Measurements from ENCODE around the gene FRMD3.

Gene FRMD3

DNA sequence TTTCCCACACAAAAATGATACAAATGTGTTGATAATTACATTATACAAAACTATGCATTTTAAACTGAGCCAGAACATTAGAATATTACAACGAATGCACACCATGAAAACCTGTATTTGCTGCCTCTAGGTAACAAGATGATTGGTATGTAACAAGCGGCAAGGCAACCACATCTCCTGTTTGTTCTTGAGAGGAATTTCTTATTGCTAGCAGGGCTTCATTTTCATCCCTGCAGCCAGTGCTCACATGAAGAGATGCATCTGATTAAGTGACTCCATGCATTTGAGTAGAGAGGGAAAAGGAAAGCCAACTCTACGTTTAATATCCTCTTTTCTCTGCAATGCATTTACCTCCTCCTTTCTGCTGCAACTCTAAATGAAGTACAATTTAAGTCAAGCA lies 36.6 kb downstream of the FRMD3 start:
- no peak overlapping the region for H3K4me3 ChIP-seq (IDR thresholded peaks at IDR 0.05; ENCODE audit: insufficient read depth, low read depth, low read length)
- no peak overlapping the region for H3K27ac ChIP-seq
- no peak for TF ChIP-seq CTCF (conservative IDR thresholded peaks at IDR 0.05; ENCODE audit: low read depth, low read length)
- H2AFZ ChIP-seq (ENCODE audit: low read depth): no peak overlapping the region
- no peak overlapping the region for H3K4me2 ChIP-seq
- no peaks in the 10 kb centered on the region for H3K27me3 ChIP-seq (ENCODE audit: insufficient read depth, low read depth)
- H3K9ac ChIP-seq: no peak overlapping the region
- no peaks in the 10 kb centered on the region for H3K79me2 ChIP-seq (ENCODE audit: insufficient read depth, low read depth)
- H4K20me1 ChIP-seq (ENCODE audit: insufficient read depth): no peaks in the 10 kb centered on the region
- no peaks in the 10 kb centered on the region for H3K4me1 ChIP-seq (ENCODE audit: low read depth, poor library complexity, severe bottlenecking)
- no peaks in the 10 kb centered on the region for H3K36me3 ChIP-seq (ENCODE audit: insufficient read depth)

DNA sequence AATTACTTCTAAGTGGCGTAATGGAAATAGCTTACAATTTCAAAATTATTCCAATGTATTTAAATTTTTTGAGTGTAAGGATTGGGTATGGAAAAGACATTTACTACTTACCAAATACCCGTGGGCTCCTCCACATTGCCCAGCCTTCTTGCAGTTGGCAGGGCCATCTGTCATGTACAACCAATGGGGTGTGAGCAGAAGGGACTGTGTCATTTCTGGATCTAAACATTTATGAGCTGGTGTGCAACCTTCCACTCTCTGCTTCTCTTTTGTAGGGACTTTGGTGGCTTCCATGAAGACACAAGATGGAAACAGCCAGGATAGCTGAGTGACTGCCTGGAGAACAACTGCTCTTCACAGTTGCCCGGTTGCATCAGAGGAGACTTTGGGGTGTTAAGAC lies 40.8 kb downstream of the FRMD3 start:
- H3K9ac ChIP-seq: no peak overlapping the region
- no peaks in the 10 kb centered on the region for H3K4me1 ChIP-seq (ENCODE audit: low read depth, poor library complexity, severe bottlenecking)
- H3K27ac ChIP-seq: no peak overlapping the region
- no peaks in the 10 kb centered on the region for H3K36me3 ChIP-seq (ENCODE audit: insufficient read depth)
- H3K4me2 ChIP-seq: no peak overlapping the region
- H2AFZ ChIP-seq (ENCODE audit: low read depth): no peak overlapping the region
- no peaks in the 10 kb centered on the region for H4K20me1 ChIP-seq (ENCODE audit: insufficient read depth)
- no peak for TF ChIP-seq CTCF (conservative IDR thresholded peaks at IDR 0.05; ENCODE audit: low read depth, low read length)
- no peaks in the 10 kb centered on the region for H3K27me3 ChIP-seq (ENCODE audit: insufficient read depth, low read depth)
- H3K79me2 ChIP-seq (ENCODE audit: insufficient read depth, low read depth): no peaks in the 10 kb centered on the region
- H3K4me3 ChIP-seq (IDR thresholded peaks at IDR 0.05; ENCODE audit: insufficient read depth, low read depth, low read length): no peak overlapping the region

GRCh38 chr9:83491995-83492394 lies 46.2 kb downstream of the FRMD3 start:
- no peak overlapping the region for H3K27ac ChIP-seq
- TF ChIP-seq CTCF (conservative IDR thresholded peaks at IDR 0.05; ENCODE audit: low read depth, low read length): no peak

DNA sequence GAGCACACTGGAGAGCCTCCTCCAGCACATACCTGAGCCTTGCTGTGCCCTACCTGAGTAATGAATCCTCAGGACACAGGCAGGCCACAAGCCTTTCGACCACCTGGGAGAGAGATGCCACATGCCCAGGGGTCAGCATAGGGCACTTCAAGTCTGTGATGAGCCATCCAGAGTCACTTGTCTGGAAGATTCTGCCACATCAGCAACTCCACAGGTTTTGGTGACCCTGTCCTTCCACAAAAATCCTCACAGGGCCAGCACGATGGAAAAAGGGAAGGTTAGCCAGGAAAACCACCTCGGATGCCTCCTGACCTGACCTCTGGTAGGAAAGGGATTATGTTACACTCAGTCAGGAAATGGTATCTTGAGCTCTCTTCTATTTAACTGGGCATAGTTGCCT lies 46.8 kb downstream of the FRMD3 start:
- H3K27ac ChIP-seq: no peak overlapping the region
- no peaks in the 10 kb centered on the region for H3K36me3 ChIP-seq (ENCODE audit: insufficient read depth)
- H3K79me2 ChIP-seq (ENCODE audit: insufficient read depth, low read depth): no peaks in the 10 kb centered on the region
- no peaks in the 10 kb centered on the region for H4K20me1 ChIP-seq (ENCODE audit: insufficient read depth)
- no peaks in the 10 kb centered on the region for H3K27me3 ChIP-seq (ENCODE audit: insufficient read depth, low read depth)
- no peak for TF ChIP-seq CTCF (conservative IDR thresholded peaks at IDR 0.05; ENCODE audit: low read depth, low read length)
- no peak overlapping the region for H2AFZ ChIP-seq (ENCODE audit: low read depth)
- no peak overlapping the region for H3K4me2 ChIP-seq
- no peak overlapping the region for H3K9ac ChIP-seq
- no peaks in the 10 kb centered on the region for H3K4me1 ChIP-seq (ENCODE audit: low read depth, poor library complexity, severe bottlenecking)
- no peak overlapping the region for H3K4me3 ChIP-seq (IDR thresholded peaks at IDR 0.05; ENCODE audit: insufficient read depth, low read depth, low read length)

More at GRCh38 chr9:83491995-83492394, 46.2 kb downstream of the FRMD3 start:
- H3K9ac ChIP-seq: no peak overlapping the region
- H3K36me3 ChIP-seq (ENCODE audit: insufficient read depth): no peaks in the 10 kb centered on the region
- no peaks in the 10 kb centered on the region for H3K79me2 ChIP-seq (ENCODE audit: insufficient read depth, low read depth)
- H3K4me1 ChIP-seq (ENCODE audit: low read depth, poor library complexity, severe bottlenecking): no peaks in the 10 kb centered on the region
- H3K27me3 ChIP-seq (ENCODE audit: insufficient read depth, low read depth): no peaks in the 10 kb centered on the region
- no peak overlapping the region for H3K4me2 ChIP-seq
- no peaks in the 10 kb centered on the region for H4K20me1 ChIP-seq (ENCODE audit: insufficient read depth)
- H3K4me3 ChIP-seq (IDR thresholded peaks at IDR 0.05; ENCODE audit: insufficient read depth, low read depth, low read length): no peak overlapping the region
- no peak overlapping the region for H2AFZ ChIP-seq (ENCODE audit: low read depth)

Data from KMS-11 (cell line).